GM06990 (cell line): Measurements from ENCODE around the gene ATF7IP2.

ENCODE experiments used
- DNase-seq: peaks from one replicate; pipeline ENCODE4 v3.0.0-alpha.2; 2011; ENCODE audit not compliant: insufficient read length; ENCODE audit errors: extremely low read depth
- H3K27me3 ChIP-seq: replicated peaks from 2 replicates; pipeline ENCODE4 v1.6.0; 2011; ENCODE audit warnings: low read length; ENCODE audit not compliant: control insufficient read depth, insufficient read depth
- H3K36me3 ChIP-seq: 2 replicates; pipeline ENCODE4 v1.5.1; 2011; ENCODE audit warnings: low read length; ENCODE audit not compliant: control insufficient read depth, insufficient read depth
- H3K4me3 ChIP-seq: replicated peaks from 2 replicates; pipeline ENCODE4 v1.5.1; 2011; ENCODE audit warnings: low read depth, mild to moderate bottlenecking, control low read depth, low read length
- TF ChIP-seq, protein P1 (sequence below): IDR thresholded peaks from 2 replicates; pipeline ENCODE4 v1.5.1; 2011; ENCODE audit warnings: low read length, control low read depth, mild to moderate bottlenecking, inconsistent platforms; ENCODE audit not compliant: insufficient read depth, poor library complexity, severe bottlenecking

Gene ATF7IP2

DNA sequence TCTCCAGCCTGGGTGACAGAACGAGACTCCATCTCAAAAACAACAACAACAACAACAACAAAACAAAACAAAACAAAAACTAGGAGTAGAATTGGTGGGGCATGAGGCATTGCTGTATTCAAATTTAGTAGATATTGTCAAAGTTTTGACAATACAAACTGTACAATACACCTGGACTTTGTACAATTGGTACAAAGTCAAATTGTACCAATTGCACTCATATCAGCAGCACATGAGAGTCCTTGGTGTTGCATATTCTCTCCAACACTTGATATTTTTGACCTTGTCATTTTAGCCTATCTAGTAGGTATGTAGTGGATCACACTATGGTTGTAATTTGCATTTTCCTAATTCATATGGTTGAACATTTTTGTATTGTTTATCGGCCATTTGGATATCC lies 14.3 kb upstream of the ATF7IP2 start:
- DNase-seq: no peak

DNA sequence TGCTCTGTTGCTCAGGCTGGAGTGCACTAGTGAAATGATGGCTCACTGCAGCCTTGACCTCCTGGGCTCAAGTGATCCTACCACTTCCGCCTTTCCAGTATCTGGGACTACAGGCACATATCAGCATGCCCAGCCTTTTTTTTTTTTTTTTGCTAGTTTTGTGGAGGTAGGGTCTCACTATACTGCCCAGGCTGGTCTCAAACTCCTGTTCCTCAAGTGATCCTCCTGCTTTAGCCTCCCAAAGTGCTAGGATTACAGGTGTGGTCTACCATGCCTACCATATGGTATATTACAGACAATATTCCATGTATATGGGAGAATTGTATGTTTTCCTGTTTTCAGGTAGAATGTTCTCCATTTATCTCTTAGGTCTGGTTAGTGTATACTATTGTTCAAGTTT lies 12.3 kb upstream of the ATF7IP2 start:
- DNase-seq: no peak
- no peaks in the 10 kb centered on the region for H3K36me3 ChIP-seq
- TF ChIP-seq, protein P1, sequence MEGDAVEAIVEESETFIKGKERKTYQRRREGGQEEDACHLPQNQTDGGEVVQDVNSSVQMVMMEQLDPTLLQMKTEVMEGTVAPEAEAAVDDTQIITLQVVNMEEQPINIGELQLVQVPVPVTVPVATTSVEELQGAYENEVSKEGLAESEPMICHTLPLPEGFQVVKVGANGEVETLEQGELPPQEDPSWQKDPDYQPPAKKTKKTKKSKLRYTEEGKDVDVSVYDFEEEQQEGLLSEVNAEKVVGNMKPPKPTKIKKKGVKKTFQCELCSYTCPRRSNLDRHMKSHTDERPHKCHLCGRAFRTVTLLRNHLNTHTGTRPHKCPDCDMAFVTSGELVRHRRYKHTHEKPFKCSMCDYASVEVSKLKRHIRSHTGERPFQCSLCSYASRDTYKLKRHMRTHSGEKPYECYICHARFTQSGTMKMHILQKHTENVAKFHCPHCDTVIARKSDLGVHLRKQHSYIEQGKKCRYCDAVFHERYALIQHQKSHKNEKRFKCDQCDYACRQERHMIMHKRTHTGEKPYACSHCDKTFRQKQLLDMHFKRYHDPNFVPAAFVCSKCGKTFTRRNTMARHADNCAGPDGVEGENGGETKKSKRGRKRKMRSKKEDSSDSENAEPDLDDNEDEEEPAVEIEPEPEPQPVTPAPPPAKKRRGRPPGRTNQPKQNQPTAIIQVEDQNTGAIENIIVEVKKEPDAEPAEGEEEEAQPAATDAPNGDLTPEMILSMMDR: no peak

More for the DNA sequence above, 14.3 kb upstream of the ATF7IP2 start:
- Histone ChIP-seq H3K36me3 (no peaks in the 10 kb centered on the region), H3K4me3 (no peak overlapping the region), H3K27me3 (no peaks in the 10 kb centered on the region)
- TF ChIP-seq, protein P1: no peak

DNA sequence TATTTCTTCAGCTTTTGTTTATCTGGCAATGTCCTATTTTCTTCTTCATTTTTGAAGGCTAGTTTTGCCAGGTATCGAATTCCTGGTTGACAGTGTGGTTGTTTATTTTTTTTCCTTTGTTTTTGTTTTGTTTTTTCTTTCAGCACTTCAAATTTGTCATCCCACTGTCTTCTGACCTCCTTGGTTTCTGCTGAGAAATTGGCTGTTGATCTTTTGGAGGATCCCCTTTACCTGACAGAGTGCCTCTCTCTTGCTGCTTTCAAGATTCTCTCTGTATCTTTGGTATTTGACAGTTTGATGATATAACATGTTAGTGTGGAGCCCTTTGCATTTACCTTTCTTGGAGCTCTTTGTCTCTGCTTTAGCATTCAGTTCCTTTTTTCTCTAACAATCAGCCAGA lies 9.6 kb upstream of the ATF7IP2 start:
- DNase-seq: no peak
- no peak overlapping the region for H3K4me3 ChIP-seq
- TF ChIP-seq, protein P1: no peak
- H3K27me3 ChIP-seq: no peaks in the 10 kb centered on the region
- no peaks in the 10 kb centered on the region for H3K36me3 ChIP-seq

More for the DNA sequence above, 12.3 kb upstream of the ATF7IP2 start:
- Histone ChIP-seq H3K4me3 (no peak overlapping the region), H3K27me3 (no peaks in the 10 kb centered on the region)

DNA sequence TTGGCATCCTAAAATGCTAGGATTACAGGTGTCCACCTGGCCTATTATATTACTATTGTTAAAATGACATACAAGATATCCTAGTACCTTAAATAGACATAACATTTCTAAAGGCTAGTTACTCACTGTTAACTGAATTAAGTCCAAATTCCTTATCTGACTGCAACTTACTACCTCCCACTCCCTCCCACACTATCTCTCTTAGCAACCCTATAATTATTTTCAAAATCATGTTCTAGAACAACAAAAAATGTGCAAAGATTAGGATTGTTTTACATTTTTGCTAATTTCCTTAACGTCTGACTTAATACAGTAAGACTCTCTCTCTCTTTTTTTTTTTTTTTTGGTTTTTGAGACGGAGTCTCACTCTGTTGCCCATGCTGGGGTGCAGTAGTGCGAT lies 2.2 kb upstream of the ATF7IP2 start:
- Histone ChIP-seq H3K4me3 (no peak overlapping the region), H3K27me3 (no peaks in the 10 kb centered on the region), H3K36me3 (no peaks in the 10 kb centered on the region)
- TF ChIP-seq, protein P1: no peak
- no peak for DNase-seq

DNA sequence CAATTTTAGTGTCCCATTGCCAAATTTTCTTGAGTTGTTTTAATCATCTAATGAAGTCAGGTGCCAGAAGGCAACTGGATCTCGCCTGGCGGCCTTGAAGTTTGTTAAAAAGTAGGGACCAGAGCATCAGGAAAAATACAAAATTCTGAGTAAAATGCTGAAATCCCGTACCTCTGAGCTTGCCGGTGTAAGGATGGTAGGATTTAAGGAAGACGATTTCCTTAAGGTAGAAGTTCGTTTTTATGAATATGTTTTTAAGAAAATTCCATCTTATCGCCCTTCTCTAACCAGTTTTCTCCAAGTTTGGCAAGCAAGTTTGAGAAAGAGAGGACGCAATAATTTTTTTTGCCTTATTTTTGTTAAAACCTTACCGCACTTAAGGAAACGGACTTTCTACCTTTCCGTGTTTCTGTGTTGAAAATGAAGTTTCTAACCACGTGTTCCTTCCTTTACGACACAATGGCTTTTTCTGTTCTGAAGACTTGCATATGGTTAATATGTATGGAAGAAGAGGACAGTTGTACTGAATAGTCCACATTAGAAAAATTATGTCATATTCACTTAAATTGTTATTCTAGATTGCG lies 748 bp downstream of the ATF7IP2 start:
- DNase-seq: no peak
- H3K4me3 ChIP-seq: peak overlapping the region; percentile 85

More for the DNA sequence above, 748 bp downstream of the ATF7IP2 start:
- TF ChIP-seq, protein P1: no peak
- no peaks in the 10 kb centered on the region for H3K27me3 ChIP-seq
- H3K36me3 ChIP-seq: no peaks in the 10 kb centered on the region; the same call in 1 of the 2 replicates
